IPS-NIHi7 (cell line): ENCODE results near the gene SH3BP4.
A peak's percentile ranks its signal among the peaks of the same experiment; 100 is the strongest.

ENCODE experiments used
- DNase-seq: peaks from one replicate; pipeline ENCODE4 v3.0.0; 2012; ENCODE audit warnings: mixed read lengths; ENCODE audit errors: extremely low spot score

Gene SH3BP4

DNA sequence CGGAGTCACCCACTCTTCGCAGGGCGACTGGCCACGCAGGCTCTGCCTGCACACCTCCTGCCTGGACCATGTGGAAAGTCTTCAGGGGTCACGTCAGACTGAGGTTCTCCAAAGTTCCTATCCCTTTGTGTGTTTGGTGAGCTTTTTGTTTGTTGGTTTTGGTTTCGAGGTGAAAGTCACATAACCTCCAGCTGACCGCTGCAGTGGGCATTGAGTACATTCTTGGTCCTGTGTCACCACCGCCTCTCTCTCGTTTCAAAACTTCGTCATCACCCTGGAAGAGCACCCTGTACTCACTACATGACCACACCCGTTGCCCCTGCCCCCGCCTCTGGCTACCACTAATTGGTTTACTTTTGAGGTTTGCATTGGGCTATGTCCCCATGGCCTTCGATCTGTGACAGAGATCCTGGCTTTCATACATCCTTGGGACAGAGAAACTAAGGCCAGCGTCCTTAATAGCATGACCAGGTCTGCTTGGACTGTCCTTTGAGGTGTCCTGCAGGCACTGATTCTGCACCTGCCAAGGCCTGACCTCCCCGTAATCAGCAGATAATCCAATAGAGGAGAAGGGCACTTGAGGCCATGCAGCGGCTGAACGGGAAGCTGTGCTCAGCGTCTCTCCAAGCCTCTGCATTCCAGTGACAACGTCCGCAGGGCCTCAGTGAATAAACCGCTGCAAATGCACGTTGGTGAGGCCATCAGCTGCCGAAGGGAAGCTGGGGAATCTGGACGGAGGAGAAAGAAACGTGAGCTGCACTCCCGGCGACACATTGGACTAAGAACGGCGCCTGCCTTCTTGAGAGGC, 46.8 kb downstream of the SH3BP4 start:
- no peak for DNase-seq

GRCh38 chr2:234999740-235000425, 48.1 kb downstream of the SH3BP4 start:
- no peak for DNase-seq

DNA sequence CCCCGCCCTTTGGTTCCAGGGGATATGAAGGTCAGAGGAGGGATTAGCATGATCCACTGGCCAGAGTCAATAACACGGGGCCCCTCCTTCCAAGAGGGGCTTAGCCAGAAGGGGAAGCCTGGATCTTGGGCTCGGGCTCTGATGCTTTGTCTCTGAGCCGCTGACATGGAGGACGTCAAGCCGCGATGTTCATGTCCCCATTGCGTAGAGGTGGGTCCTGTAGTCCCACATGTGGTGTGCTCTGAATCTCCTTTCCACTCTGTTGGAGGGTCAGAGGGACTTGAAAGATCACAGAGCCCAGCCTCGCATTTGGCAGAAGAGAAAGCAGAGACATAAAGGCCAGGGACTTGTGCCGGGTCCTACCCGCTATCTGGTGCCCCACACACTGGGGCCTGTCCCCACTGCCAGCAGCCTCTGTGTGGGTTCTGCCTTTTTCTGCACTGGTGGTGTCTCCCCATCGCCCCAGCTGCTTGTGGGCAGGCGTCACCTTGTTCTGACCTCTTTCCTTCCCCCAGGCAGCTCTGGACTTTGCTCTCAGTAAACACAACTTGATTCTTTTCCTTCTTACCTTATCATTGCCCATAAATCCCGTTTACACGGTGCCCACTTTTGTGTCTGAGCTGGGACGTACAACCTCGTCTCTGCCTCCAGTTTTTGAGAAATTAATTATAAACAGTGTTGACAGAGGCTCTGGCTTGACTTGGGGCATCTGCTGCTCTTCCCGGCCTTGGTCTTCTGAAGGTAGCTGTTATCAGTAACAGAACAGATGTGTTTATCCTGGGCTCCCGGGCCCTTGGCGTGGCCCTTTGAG, 48.8 kb downstream of the SH3BP4 start:
- DNase-seq: no peak

GRCh38 chr2:235001237-235002133, 49.7 kb downstream of the SH3BP4 start:
- DNase-seq: no peak

DNA sequence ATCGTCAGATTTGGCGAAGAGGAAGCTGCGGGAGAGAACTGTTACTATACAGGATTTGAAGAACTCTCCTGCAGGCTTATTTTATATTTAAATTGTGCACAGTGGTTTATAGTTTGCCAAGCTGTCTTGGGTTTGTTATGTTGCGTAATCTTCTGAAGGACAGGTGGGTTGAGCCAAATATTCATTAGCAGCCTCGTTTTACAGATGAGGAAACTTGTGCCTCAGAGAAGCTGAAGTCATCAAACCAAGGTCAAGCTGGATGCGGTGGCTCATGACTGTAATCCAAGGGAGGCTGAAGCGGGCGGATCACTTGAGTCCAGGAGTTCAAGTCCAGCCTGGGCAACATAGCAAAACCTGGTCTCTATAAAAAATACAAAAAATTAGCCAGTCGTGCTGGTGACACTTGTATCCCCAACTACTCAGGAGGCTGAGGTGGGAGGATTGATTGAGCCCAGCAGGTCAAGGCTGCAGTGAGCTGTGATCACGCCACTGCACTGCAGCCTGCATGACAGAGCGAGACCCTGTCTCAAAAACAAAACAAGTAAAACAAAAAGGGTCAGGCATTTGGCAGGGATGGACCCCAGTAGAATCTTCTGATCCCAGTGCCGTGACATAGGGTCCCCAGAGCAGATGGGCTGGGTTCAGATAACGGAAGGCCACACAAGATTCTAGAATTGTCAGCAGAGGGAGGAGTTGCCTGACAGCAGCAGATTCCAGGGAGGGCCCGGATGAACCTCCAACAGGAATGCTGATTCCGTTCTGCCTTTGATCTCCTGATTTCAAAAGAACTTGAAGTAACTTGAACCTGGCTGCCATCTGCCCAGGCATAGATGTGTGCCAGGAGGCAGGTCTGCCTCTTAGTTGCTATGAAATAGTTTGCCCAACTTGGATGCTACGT, 50.6 kb downstream of the SH3BP4 start:
- DNase-seq: no peak

DNA sequence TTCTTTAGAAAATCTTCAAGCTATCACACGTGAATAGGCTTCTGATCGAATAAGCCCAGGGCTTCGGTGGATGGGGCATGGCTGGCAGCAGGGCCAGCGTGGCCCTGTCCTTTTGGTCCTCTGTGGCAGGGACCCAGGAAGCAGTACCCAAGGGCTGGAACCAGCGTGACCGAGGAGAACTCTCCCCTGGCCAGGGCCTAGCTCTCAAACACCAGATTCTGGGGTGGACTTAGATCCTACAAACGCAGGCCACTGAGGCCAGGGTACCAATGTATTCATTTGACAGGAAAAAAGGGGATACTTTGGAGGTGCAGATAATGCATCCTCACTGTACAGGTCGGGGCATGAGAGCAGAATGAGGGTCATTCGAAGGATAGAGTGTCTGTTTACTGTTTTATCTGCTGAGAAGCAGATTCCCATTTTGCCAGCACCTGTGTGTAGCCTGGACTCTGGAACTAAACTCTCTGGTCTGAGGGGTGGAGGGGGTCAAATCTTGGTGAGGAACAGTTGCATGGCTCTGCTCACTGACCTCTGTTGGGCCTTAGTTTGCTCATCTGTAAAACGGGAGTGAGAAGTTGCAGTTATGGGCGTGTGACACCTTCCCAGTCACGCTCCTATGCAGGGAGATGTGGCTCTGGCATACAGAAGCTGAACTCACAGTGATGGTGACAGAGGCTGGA, 51.4 kb downstream of the SH3BP4 start:
- DNase-seq: no peak

DNA sequence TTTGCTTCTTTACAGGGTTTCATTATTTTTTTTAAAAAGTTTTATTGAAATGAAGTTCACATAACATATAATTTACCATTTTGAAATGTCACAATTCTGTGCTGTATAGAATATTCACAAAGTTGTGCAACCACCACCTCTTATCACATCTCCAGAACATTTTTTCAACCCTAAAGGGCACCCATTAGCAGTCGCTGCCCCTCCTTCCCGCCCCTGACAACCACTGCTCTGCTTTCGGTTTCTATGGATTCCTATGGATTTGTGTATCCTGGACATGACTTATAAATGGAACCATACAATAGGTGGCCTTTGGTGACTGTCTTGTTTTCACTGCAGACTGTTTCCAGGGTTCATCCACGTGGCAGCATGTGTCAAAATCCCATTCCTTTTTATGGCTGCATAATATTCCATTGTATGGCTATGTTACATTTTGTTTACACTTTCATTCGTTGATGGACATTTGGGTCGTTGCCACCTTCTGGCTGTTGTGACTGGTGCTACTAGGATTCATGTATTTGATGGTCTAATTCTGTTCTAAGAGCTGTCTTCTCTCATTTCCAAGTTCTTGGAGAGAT, 52.6 kb downstream of the SH3BP4 start:
- no peak for DNase-seq

GRCh38 chr2:235005023-235005422, 53.2 kb downstream of the SH3BP4 start:
- DNase-seq: no peak

GRCh38 chr2:235005603-235006259, 53.9 kb downstream of the SH3BP4 start:
- peak; percentile 85 for DNase-seq

GRCh38 chr2:235006461-235006860, 54.6 kb downstream of the SH3BP4 start:
- DNase-seq: no peak

GRCh38 chr2:235006986-235007385, 55.2 kb downstream of the SH3BP4 start:
- DNase-seq: no peak

DNA sequence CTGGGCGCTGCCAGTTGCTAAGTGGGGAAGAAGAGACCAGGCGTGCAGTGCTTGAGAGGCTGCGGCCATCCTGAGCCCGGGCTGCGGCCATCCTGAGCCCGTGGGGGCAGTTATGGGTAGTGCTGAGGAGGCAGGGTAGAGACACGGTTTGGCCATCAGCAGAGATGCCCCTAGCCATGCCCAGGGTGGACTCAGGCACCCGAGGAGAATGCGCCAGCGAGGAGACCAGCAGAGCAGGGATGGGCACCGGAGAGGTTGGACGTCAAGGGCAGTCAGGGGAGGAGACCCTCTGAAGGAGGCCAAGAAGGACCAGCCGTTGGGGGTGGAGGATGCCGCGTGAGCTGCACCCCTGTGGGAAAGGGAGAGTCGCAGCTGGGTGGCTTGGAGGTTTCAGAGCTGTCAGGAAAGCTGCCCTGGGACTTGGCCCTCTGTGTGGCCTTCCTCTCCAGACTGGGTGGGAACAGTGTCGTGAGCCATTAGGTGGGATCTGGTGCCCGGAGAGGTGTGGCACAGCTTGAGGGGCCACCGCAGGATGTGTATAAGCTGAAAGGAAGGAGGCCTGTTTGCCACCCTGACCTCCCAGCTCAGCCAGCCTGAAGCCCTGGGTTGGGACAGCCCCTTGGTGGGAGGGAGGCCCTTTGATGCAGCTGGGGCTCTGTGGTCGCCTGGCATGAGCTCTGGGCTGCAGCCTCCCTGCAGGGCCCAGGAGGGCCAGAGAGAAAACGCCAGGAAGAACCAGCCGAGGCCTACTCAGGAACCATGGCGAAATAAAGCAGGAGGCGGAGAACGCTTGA, 56.0 kb downstream of the SH3BP4 start:
- no peak for DNase-seq

- no peak for DNase-seq
Measured at GRCh38 chr2:235008584-235009044, 56.8 kb downstream of the SH3BP4 start.

DNA sequence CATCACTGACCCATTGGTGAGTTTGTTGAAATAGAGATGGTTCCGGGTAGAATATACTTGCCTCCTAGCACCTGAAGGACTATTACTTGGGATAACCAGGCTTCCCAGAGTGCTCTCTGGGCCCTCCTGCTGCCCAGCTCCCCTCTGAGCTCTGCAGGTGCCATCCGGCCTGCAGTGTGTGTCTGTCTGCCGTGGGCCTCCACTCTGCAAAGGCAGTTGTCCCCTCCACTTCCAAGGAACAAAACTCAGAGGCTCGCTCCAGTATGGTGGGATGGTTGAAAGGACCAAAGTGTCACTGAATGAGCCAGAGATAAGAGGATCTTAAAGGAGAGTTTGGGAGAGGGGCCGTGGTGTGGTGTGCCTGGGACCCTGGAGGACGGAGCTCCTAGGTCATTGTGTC, 57.3 kb downstream of the SH3BP4 start:
- DNase-seq: no peak

GRCh38 chr2:235010117-235010714, 58.4 kb downstream of the SH3BP4 start:
- no peak for DNase-seq

GRCh38 chr2:235011607-235011928, 59.8 kb downstream of the SH3BP4 start:
- DNase-seq: peak; percentile 65

GRCh38 chr2:235011929-235012631, 60.3 kb downstream of the SH3BP4 start:
- no peak for DNase-seq
